ENCODE measurements around the gene SLC17A1.

Gene SLC17A1

DNA sequence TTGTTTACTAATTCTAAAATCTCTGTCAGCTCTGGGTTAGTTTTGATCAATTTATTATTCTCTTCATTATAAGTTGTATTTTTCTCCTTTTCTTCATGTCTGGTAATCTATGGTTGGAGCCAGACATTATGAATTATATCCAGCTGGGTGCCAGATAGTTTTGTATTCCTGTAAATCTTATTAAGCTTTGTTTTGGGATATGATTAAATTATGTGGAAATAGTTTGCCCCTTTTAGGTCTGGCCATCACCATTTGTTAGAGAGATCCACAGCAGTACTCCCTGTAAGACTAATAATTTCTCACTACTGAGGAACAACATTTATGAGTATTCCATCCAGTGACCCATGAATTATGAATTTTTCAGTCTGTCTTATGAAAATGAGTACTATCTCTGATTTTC is 20.9 kb upstream of the SLC17A1 start:
- Histone ChIP-seq H3F3A (ENCODE audit: insufficient read depth) (no peaks in the 10 kb centered on the region), H2AFZ (ENCODE audit: low read depth, low read length, severe bottlenecking) (no peak overlapping the region), H3K4me2 (ENCODE audit: low read depth, low read length, poor library complexity, severe bottlenecking) (no peak overlapping the region), H3K79me2 (ENCODE audit: insufficient read depth, low read length) (no peaks in the 10 kb centered on the region), H3K27ac (ENCODE audit: low read depth, low read length) (no peak overlapping the region), H3K9ac (ENCODE audit: low read length) (no peak overlapping the region), H3K27me3 (ENCODE audit: low read length) (no peaks in the 10 kb centered on the region), H3K9me3 (ENCODE audit: insufficient read depth, low read length) (no peaks in the 10 kb centered on the region), H3K36me3 (ENCODE audit: low read length) (no peaks in the 10 kb centered on the region), H4K20me1 (ENCODE audit: low read depth, low read length) (no peaks in the 10 kb centered on the region), H3K9me2 (replicated peaks; ENCODE audit: insufficient read depth, low read length) (no peaks in the 10 kb centered on the region), H3K4me3 (ENCODE audit: insufficient read depth, low read length, poor library complexity, severe bottlenecking) (no peak overlapping the region)
- TF ChIP-seq, protein P1, sequence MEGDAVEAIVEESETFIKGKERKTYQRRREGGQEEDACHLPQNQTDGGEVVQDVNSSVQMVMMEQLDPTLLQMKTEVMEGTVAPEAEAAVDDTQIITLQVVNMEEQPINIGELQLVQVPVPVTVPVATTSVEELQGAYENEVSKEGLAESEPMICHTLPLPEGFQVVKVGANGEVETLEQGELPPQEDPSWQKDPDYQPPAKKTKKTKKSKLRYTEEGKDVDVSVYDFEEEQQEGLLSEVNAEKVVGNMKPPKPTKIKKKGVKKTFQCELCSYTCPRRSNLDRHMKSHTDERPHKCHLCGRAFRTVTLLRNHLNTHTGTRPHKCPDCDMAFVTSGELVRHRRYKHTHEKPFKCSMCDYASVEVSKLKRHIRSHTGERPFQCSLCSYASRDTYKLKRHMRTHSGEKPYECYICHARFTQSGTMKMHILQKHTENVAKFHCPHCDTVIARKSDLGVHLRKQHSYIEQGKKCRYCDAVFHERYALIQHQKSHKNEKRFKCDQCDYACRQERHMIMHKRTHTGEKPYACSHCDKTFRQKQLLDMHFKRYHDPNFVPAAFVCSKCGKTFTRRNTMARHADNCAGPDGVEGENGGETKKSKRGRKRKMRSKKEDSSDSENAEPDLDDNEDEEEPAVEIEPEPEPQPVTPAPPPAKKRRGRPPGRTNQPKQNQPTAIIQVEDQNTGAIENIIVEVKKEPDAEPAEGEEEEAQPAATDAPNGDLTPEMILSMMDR (IDR thresholded peaks at IDR 0.05; ENCODE audit: insufficient read depth, low read length, poor library complexity, severe bottlenecking), result no peak
- no peak for TF ChIP-seq EZH2phosphoT487 (conservative IDR thresholded peaks at IDR 0.05; ENCODE audit: low read length)

DNA sequence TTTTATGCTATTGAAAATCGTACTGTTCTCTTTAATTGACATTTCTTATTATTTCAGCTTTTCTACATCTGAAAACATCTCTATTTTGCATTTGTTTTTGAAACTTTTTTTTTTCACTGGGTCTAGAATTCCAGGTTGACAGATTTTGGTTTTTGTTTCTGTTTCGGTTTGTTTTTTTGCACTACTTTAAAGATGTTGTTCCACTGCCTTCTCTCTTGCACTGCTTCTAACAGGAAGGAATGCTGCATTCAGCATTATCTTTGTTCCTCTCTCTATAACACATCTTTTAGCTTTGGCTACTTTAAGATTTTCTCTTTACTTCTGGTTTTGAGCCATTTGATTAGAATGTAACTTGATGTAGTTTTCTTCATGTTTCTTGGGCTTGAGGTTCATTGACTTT is 20.1 kb upstream of the SLC17A1 start:
- Histone ChIP-seq H3K36me3 (ENCODE audit: low read length) (no peaks in the 10 kb centered on the region), H3K4me2 (ENCODE audit: low read depth, low read length, poor library complexity, severe bottlenecking) (no peak overlapping the region), H3K27me3 (ENCODE audit: low read length) (no peaks in the 10 kb centered on the region), H3K4me3 (ENCODE audit: insufficient read depth, low read length, poor library complexity, severe bottlenecking) (no peak overlapping the region), H3K9ac (ENCODE audit: low read length) (no peak overlapping the region), H3K9me2 (replicated peaks; ENCODE audit: insufficient read depth, low read length) (no peaks in the 10 kb centered on the region), H3K9me3 (ENCODE audit: insufficient read depth, low read length) (no peaks in the 10 kb centered on the region), H2AFZ (ENCODE audit: low read depth, low read length, severe bottlenecking) (no peak overlapping the region), H3K27ac (ENCODE audit: low read depth, low read length) (no peak overlapping the region), H3F3A (ENCODE audit: insufficient read depth) (no peaks in the 10 kb centered on the region), H4K20me1 (ENCODE audit: low read depth, low read length) (no peaks in the 10 kb centered on the region), H3K79me2 (ENCODE audit: insufficient read depth, low read length) (no peaks in the 10 kb centered on the region)
- TF ChIP-seq EZH2phosphoT487 (conservative IDR thresholded peaks at IDR 0.05; ENCODE audit: low read length), result no peak
- TF ChIP-seq, protein P1 (IDR thresholded peaks at IDR 0.05; ENCODE audit: insufficient read depth, low read length, poor library complexity, severe bottlenecking), result no peak

DNA sequence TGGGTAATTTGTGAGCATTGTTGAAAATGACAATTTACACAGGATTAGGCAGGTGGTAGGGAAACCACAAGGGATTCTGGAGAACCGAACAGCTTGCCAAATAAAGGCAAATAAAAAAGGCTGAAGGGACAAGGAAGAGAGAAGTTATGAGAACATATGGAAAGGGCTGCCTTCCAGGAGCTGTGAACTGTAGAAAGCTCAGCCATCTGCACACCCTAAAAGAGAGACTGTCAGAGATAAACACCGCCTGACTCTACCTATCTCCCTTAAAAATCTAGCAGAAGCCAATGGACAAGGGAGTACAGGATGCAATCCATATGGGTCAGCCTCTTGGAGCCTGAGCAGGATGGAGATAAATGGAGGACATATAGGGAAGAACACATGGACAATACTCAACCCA is 12.7 kb upstream of the SLC17A1 start:
- Histone ChIP-seq H3K4me3 (ENCODE audit: insufficient read depth, low read length, poor library complexity, severe bottlenecking) (no peak overlapping the region), H2AFZ (ENCODE audit: low read depth, low read length, severe bottlenecking) (no peak overlapping the region), H3F3A (ENCODE audit: insufficient read depth) (no peaks in the 10 kb centered on the region), H3K9me3 (ENCODE audit: insufficient read depth, low read length) (no peaks in the 10 kb centered on the region), H3K36me3 (ENCODE audit: low read length) (no peaks in the 10 kb centered on the region), H3K79me2 (ENCODE audit: insufficient read depth, low read length) (no peaks in the 10 kb centered on the region), H3K4me2 (ENCODE audit: low read depth, low read length, poor library complexity, severe bottlenecking) (no peak overlapping the region), H3K9me2 (replicated peaks; ENCODE audit: insufficient read depth, low read length) (no peaks in the 10 kb centered on the region), H3K27me3 (ENCODE audit: low read length) (no peaks in the 10 kb centered on the region), H4K20me1 (ENCODE audit: low read depth, low read length) (no peaks in the 10 kb centered on the region), H3K27ac (ENCODE audit: low read depth, low read length) (no peak overlapping the region), H3K9ac (ENCODE audit: low read length) (no peak overlapping the region)
- TF ChIP-seq, protein P1 (IDR thresholded peaks at IDR 0.05; ENCODE audit: insufficient read depth, low read length, poor library complexity, severe bottlenecking), result no peak
- no peak for TF ChIP-seq EZH2phosphoT487 (conservative IDR thresholded peaks at IDR 0.05; ENCODE audit: low read length)
